ENCODE results near the gene C13orf46. TPM values are rescaled to one million over a fixed set of nuclear protein-coding genes. Genes with fewer than 3 reads are reported as not detected.

Gene C13orf46
- total and polyA plus RNA-seq, 10 donors = 0.09 to 4.2 (median 1.2) TPM

DNA sequence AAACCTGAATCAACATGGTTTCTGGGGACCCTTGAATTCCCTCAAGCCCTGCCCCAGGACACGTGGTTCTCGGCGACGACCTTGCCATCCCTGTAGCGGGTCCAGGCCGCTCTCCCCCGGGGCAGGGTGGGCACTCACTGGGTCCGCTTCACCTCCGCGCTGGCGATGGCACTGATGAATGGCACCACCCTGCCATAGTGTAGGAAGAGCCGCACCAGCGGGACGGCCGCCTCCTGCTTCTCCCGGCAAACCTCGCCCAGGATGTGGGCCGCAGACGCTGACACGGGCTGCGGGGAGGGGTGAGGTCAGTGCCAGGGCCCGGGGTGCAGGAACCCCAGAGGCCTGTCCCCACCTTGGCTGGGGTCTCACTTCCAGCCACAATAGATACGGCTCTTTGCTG lies 44.1 kb upstream of the C13orf46 start:
- WGBS, 5 donors = 88 to 96% (median 94%) methylated on average over 14 to 23 of the region's 23 CpGs
- peaks cover 0 to 9% (median 0%) of the 10 kb centered on the region in 6 donors for H3K4me1 ChIP-seq
- intact Hi-C loops (cut with DNase I; ENCODE audit: low total_unique reads) = no loop called here
- no peak for DNase-seq
- H3K27me3 ChIP-seq (replicated peaks in 1 of 7) = no peaks in the 10 kb centered on the region
- H3K36me3 ChIP-seq = peaks cover 5 to 91% (median 81%) of the 10 kb centered on the region in 6 donors
- H3K27ac ChIP-seq = no peak overlapping the region
- no peak overlapping the region for H3K4me3 ChIP-seq
- TF ChIP-seq POLR2A (IDR thresholded peaks at IDR 0.05) (no peak), POLR2AphosphoS5 (IDR thresholded peaks at IDR 0.05) (no peak)
- TF ChIP-seq, protein P1, sequence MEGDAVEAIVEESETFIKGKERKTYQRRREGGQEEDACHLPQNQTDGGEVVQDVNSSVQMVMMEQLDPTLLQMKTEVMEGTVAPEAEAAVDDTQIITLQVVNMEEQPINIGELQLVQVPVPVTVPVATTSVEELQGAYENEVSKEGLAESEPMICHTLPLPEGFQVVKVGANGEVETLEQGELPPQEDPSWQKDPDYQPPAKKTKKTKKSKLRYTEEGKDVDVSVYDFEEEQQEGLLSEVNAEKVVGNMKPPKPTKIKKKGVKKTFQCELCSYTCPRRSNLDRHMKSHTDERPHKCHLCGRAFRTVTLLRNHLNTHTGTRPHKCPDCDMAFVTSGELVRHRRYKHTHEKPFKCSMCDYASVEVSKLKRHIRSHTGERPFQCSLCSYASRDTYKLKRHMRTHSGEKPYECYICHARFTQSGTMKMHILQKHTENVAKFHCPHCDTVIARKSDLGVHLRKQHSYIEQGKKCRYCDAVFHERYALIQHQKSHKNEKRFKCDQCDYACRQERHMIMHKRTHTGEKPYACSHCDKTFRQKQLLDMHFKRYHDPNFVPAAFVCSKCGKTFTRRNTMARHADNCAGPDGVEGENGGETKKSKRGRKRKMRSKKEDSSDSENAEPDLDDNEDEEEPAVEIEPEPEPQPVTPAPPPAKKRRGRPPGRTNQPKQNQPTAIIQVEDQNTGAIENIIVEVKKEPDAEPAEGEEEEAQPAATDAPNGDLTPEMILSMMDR (IDR thresholded peaks at IDR 0.05 in 8 of 11, conservative IDR thresholded peaks at IDR 0.05 in 3 of 11) = no peak
- H3K9me3 ChIP-seq = no peaks in the 10 kb centered on the region

DNA sequence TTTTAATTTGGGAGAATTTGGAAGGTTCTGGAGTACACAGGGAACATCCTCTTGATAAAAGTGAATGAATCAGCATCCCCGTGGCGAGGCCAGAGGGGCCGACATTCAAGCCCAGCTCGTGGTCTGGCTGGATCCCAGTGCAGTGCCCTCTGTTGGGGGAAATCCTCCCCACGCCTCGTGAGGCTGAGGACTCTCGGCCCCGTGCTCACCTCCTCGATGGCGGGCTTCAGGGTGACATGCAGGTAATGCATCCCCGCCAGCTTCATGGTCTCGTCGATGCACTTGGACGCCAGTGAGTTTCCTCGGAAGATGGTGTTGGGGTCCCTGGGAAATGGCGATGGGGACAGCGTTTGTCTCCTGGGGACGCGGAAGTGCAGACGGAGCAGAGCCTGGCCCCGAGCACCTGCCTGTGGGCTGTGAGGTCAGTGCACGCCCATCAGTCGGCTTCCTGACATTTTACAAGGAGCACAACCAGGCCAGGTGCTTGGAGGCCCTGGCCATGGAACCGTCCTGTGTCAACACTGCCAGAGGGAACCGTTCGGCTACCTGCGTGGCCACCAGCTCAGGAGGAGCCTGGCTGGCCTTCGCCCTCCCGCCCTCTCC lies 43.3 kb upstream of the C13orf46 start:
- TF ChIP-seq POLR2AphosphoS5 (IDR thresholded peaks at IDR 0.05) (no peak), POLR2A (IDR thresholded peaks at IDR 0.05) (no peak)
- TF ChIP-seq, protein P1 (IDR thresholded peaks at IDR 0.05 in 8 of 11, conservative IDR thresholded peaks at IDR 0.05 in 3 of 11) = no peak
- Histone ChIP-seq H3K36me3 (peaks cover 5 to 91% (median 77%) of the 10 kb centered on the region in 6 donors), H3K27ac (no peak overlapping the region), H3K9me3 (no peaks in the 10 kb centered on the region), H3K4me1 (peaks cover 0 to 2% (median 0%) of the 10 kb centered on the region in 6 donors), H3K4me3 (no peak overlapping the region), H3K27me3 (replicated peaks in 1 of 7) (no peaks in the 10 kb centered on the region)
- 88 to 89% (median 89%) methylated on average over 23 to 29 of the region's 29 CpGs for WGBS, 5 donors
- no peak for DNase-seq
- intact Hi-C loops (cut with DNase I; ENCODE audit: low total_unique reads) = no loop called here

GRCh38 chr13:114016321-114017027 lies 42.6 kb upstream of the C13orf46 start:
- Histone ChIP-seq H3K4me1 (no peaks in the 10 kb centered on the region), H3K36me3 (peaks cover 5 to 91% (median 77%) of the 10 kb centered on the region in 6 donors), H3K9me3 (no peaks in the 10 kb centered on the region), H3K4me3 (no peak overlapping the region), H3K27me3 (replicated peaks in 1 of 7) (no peaks in the 10 kb centered on the region), H3K27ac (peak overlapping the region in 3 of 8 donors; percentile 21 to 63 (median 53))
- 93 to 97% (median 95%) methylated on average over 24 to 30 of the region's 30 CpGs for WGBS, 5 donors
- intact Hi-C loops (cut with DNase I; ENCODE audit: low total_unique reads) = no loop called here
- no peak for TF ChIP-seq POLR2A (IDR thresholded peaks at IDR 0.05)
- TF ChIP-seq POLR2AphosphoS5 (IDR thresholded peaks at IDR 0.05) = no peak
- TF ChIP-seq, protein P1 (IDR thresholded peaks at IDR 0.05 in 8 of 11, conservative IDR thresholded peaks at IDR 0.05 in 3 of 11) = no peak
- DNase-seq = no peak

- intact Hi-C loops (cut with DNase I; ENCODE audit: low total_unique reads) = no loop called here
- H3K9me3 ChIP-seq = no peaks in the 10 kb centered on the region
- no peak overlapping the region for H3K4me3 ChIP-seq
- no peak for TF ChIP-seq POLR2AphosphoS5 (IDR thresholded peaks at IDR 0.05)
- TF ChIP-seq, protein P1 (IDR thresholded peaks at IDR 0.05 in 8 of 11, conservative IDR thresholded peaks at IDR 0.05 in 3 of 11) = no peak
- TF ChIP-seq POLR2A (IDR thresholded peaks at IDR 0.05) = no peak
- H3K4me1 ChIP-seq = no peaks in the 10 kb centered on the region
- WGBS, 5 donors = 79 to 88% (median 86%) methylated on average over 7 to 11 of the region's 11 CpGs
- no peak for DNase-seq
- H3K36me3 ChIP-seq = peaks cover under 1 to 91% (median 77%) of the 10 kb centered on the region in 6 donors
- H3K27ac ChIP-seq = peak overlapping the region in 3 of 8 donors; percentile 21 to 63 (median 53)
- H3K27me3 ChIP-seq (replicated peaks in 1 of 7) = no peaks in the 10 kb centered on the region
These were observed 42.1 kb upstream of the C13orf46 start for GRCh38 chr13:114015969-114016295.
